ENCODE results near the gene TNFRSF12A.

GRCh38 chr16:3054965-3055733 lies 35.0 kb downstream of the TNFRSF12A start:
- TF ChIP-seq CTCF (IDR thresholded peaks at IDR 0.05), result no peak
- TF ChIP-seq POLR2A (IDR thresholded peaks at IDR 0.05), result no peak
